ENCODE results near the gene NUTM1.

Gene NUTM1, protein sequence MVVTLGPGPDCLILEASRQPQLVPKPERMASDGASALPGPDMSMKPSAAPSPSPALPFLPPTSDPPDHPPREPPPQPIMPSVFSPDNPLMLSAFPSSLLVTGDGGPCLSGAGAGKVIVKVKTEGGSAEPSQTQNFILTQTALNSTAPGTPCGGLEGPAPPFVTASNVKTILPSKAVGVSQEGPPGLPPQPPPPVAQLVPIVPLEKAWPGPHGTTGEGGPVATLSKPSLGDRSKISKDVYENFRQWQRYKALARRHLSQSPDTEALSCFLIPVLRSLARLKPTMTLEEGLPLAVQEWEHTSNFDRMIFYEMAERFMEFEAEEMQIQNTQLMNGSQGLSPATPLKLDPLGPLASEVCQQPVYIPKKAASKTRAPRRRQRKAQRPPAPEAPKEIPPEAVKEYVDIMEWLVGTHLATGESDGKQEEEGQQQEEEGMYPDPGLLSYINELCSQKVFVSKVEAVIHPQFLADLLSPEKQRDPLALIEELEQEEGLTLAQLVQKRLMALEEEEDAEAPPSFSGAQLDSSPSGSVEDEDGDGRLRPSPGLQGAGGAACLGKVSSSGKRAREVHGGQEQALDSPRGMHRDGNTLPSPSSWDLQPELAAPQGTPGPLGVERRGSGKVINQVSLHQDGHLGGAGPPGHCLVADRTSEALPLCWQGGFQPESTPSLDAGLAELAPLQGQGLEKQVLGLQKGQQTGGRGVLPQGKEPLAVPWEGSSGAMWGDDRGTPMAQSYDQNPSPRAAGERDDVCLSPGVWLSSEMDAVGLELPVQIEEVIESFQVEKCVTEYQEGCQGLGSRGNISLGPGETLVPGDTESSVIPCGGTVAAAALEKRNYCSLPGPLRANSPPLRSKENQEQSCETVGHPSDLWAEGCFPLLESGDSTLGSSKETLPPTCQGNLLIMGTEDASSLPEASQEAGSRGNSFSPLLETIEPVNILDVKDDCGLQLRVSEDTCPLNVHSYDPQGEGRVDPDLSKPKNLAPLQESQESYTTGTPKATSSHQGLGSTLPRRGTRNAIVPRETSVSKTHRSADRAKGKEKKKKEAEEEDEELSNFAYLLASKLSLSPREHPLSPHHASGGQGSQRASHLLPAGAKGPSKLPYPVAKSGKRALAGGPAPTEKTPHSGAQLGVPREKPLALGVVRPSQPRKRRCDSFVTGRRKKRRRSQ

DNA sequence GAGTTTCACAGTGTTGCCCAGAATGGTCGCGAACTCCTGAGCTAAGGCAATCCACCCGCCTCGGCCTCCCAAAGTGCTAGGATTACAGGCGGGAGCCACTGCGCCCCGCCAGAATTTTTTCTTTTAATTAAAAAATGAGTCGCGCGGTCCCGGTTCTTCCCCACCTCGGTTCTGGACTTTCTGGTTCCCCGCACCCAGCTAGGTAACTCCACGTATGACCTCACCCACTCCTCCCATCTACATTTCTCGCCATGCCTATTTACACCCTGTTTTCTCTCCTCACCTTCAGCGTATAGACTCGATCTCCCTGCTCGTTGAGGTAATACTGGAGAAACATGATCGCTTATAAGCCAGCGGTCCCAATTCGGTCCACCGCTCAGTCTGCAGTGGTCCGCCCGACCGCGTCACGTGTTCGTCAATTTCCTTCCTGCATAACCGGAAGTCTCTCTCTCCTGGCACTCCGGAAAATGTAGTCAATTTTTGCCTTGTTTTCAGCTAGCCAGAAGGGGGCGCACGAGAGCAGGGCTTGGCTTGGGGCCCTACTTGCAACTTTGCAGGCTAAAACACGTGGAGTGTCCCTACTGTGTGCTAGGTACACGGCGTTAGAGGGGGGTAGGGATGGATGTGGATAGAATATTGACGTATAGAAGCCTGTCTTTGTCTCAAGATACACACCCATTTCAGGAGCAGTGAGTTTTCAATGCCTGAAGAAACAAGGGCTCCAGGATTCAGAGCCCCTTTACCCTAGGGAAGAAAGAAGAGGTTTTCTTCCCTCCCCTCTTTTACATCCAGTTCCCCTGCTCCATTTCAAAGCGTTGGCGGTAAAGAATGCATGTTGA lies at the start of gene NUTM1, which contains the start of gene NOP10:
Gene NUTM1, plus strand, starts transcription at position 579 of the 839 bp plus-strand sequence. CDS start 382 bp downstream, outside the sequence.
Gene NOP10, minus strand, starts transcription at position 400 of the 839 bp plus-strand sequence. Its CDS starts 63 bp downstream, at position 337.
- peak; percentile 80 for DNase-seq (ENCODE audit: low read depth)

DNA sequence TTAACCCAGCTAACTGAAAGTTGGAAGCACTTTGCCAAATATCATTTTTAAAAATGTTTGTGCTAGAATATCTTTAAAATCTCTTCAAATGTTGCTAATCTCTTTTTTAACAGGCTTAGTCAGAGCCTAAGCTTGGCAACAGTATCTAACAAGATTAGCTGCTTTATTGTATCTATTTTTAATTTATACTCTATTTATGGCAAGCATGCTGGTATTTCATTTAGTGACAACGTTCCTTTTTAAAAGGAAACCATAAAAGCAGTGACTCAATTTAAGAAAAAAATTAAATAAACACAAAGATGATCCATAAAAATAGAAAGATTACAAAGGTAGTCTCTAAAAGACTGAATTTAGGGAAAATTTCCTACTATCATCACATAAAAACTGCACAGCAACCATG lies 46.1 kb upstream of the NUTM1 start:
- DNase-seq (ENCODE audit: low read depth) = no peak

DNA sequence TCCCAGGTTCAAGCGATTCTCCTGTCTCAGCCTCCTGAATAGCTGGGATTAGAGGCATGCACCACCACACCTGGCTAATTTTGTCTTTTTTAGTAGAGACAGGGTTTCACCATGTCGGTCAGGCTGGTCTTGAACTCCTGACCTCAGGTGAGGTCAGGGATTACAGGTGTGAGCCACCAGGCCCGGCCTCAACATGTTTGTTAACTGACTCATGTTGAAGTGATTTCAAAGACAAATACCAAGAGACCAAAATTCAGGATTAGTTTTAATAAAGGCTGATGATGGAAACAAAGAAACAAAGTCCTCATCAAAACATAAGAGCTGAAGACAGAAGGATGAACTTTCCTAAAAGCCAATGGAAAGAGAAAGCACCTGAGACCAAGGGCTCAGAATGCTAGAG lies 42.1 kb upstream of the NUTM1 start:
- no peak for DNase-seq (ENCODE audit: low read depth)

DNA sequence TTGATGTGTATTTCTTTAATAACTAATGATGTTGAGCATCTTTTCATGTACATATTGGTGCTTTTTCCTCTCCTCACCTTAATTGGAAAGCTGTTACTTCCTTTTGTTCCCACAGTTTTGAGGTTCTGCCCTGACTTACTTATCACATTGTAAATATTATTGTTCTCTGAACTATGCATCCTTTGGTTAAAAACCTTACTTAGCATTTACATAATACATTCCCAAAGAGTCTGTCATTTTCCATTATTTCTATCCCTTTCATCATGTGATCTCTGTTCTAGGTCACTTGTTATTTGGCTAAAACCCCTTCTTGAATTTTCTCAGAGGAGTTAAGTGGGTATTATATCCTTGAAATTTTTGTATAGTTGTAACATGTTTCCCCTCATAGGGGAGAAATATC lies 38.5 kb upstream of the NUTM1 start:
- DNase-seq (ENCODE audit: low read depth) = no peak

DNA sequence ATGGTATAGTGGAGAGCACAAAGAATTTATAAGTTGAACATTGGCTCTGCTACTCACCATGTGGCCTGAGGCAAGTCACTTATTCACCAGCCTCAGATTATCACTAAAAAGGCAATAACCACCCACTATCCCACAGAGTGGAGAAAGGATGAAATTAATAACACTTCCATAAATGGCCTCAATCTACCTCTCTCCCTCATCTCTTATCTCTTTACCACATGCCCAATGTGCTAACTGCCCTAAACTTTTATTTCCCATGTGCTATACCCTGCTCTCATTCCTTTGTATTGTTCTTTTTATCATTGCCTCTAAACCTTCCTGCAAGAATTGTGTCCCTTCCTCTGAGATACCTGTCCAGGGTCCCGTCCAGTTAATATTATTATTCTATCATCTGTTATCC lies 31.6 kb upstream of the NUTM1 start:
- no peak for DNase-seq (ENCODE audit: low read depth)

DNA sequence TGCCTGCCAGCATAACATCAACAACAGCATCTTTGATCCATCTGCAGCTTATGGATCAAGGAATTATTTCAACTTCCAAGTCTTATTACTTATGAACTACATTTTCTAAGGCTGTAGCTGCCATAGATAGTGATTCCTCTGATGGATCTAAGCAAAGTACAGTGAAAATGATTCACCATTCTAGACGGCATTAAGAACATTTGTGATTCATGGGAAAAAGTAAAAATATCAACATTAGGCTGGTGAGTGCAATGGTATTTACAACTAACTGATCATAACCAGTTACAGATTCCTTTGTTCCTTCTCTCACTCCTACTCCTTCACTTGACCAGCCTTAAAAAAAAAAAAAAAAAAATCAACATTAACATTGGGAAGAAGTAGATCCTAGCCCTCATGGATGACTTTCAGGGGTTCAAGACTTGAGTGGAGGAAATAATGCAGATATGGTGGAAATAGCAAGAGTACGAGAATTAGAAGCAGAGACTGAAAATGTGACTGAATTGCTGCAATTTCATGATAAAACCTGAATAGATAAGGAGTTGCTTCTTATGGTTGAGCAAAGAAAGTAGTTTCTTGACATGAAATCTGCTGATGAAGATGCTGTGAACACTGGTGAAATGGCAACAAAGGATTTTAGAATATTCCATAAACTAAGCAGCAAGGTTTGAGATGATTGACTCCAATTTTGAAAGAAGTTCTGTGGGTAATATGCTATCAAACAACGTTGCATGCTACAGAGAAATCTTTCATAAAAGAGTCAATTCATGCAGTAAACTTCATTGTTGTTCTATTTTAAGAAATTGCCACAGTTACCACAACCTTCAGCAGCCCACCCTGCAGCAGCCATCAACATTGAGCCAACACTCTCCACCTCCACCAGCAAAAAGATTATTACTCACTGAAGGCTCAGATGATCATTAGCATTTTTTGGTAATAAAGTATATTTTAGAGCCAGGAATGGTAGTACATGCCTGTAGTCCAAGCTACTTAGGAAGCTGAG lies 28.3 kb upstream of the NUTM1 start:
- no peak for DNase-seq (ENCODE audit: low read depth)

DNA sequence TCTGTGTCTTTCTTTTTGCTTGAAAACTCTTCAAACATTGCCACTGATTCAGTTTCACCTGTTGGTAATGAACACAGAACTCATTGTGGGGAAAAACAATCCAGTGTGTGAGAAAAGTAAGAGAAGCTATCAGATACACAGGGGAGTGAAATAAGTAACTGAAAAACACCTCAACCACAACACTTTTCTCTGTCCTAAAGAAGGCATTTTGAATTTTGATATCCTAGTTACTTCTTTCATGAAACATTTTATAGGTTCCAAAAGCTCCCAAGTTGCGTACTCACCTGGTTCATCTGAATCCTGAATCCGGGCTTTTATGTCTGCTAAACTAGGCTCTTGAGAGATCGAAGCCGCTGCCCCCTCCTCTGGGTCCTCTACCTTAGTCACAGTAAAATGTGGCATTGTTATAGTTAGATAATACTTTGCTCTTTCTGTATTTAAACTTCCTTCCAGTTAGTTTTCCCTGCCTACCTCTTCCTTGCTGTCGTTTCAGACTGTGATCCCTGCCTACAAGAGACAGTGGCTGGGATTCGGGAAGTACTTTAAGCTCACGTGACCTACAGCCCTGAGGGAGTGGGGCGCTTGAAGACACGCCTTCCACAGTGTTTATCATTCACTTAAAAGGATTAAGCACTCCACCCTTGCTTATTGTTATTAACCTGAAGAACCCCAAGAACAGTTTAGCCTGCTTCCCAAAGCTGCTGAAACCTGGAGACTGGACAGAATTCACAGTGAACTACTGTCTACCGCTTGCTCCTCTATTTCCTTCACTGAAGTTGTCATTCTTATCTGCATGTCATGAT lies 24.6 kb upstream of the NUTM1 start:
- DNase-seq (ENCODE audit: low read depth) = no peak

DNA sequence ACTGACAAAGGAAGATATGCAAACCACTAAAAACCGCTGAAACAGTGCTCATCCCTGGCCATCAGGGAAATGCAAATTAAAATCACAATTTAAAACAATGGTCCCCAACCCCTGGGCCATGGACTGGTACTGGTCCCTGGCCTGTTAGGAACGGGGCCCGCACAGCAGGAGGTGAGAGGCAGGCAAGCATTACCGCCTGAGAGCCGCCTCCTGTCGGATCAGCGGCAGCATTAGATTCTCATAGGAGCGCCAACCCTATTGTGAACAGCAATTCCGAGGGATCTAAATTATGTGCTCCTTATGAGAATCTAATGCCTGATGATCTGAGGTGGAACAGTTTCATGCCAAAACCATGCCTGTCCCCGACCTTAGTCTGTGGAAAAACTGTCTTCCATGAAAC lies 19.9 kb upstream of the NUTM1 start:
- DNase-seq (ENCODE audit: low read depth) = no peak

DNA sequence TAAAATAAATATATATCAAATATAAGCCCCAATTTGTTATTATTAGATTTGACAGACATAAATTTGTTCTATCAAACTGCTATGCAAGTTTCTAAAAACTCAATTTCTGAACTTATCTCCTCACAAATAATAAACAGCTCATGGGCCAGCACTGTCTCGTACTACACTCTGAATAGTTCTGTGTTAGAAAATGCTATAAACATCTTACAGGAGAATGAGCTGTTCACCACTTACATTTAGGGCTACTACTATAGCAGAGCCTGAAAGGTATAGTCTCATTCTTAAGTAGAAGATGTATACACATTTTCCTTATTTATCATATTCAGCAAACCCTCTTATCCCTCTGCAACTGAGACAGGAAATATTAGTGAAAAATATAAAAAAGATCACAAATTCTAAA lies 18.2 kb upstream of the NUTM1 start:
- DNase-seq (ENCODE audit: low read depth) = no peak

DNA sequence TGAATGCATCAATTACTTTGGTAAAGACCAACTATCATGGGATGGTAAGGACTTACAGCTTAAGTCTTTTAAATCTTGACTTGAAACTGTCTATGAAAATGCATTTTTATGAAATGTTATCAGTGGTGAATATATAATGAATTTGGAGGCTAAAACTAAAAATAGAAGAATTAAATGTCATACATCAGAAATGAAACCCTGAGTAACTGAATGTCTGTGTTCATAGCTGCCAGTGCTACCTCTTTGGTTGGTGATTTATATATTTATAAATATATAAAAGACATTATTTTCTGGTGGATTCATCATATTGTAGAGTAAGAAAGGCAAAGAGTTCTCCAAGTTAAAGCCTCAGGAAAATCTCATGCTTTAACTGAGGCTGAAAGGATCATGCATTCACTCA lies 17.7 kb upstream of the NUTM1 start:
- no peak for DNase-seq (ENCODE audit: low read depth)

DNA sequence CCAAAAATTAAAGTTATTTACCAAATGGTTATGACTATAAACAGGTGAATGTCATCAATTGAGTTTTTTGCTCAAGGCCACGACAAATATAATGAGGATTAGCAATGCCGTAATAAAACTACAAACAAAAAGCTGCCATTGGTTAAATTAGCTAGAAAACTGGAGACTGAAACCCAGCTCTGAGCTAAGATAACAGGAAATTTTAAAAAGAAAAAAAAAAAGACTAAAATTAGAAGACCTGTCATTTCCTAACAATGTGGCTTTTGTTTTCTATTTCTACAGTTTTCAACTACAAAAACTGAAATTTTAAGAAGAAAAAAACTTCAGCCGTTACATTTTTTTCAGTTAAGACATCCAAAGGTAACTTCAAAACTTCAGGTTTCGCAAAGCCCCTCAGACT lies 15.2 kb upstream of the NUTM1 start:
- DNase-seq (ENCODE audit: low read depth) = no peak

DNA sequence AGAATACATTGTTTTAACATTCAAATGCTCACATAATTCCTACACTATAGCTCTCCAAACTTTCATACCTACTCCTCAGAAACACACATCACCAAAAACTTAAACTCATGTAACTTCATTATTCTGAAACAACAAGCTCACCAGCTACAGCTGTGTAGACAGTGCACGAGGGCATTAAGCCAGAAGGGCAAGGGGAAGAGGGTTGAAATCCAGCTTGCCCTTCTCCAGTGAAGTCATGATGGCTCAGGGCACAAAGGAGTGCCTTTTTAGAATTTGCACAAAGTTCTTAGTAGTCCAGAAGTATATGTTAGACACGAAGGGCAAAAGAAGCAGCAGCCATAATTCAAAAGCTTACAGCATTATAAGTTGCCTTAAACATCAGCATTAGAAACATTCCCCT lies 14.1 kb upstream of the NUTM1 start:
- DNase-seq (ENCODE audit: low read depth) = no peak

DNA sequence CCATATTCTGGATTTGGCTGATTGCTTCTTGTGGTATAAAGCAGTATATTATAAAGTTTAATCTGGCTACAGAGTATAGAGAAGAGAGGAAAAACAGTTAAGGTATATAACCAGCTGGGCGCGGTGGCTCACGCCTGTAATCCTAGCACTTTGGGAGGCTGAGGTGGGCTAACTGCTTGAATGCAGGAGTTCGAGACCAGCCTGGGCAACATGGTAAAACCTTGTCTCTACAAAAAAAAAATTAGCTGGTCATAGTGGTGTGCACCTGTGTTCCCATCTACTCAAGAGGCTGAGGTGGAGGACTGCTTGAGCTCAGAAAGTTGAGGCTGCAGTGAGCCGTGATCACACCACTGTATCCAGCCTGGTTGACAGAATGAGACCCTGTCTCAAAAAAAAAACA lies 12.8 kb upstream of the NUTM1 start:
- DNase-seq (ENCODE audit: low read depth) = no peak

DNA sequence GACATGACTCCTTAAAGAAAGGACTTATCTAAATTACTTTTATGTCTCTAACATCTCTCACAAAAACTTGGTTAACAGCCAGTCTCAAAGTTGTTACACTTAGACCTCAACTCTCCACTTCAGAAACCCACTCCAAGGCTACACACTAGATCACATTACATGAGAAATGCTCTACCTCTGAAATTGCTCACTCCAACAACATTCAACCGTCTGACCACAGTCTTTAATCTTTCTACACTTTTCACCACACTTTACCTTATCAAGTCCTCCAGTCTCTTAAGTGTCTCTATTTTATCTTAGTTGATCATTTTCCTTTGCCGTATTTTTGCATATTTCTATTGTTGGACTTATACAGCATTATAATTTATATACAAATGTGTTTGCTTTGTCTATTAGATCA lies 11.3 kb upstream of the NUTM1 start:
- no peak for DNase-seq (ENCODE audit: low read depth)

DNA sequence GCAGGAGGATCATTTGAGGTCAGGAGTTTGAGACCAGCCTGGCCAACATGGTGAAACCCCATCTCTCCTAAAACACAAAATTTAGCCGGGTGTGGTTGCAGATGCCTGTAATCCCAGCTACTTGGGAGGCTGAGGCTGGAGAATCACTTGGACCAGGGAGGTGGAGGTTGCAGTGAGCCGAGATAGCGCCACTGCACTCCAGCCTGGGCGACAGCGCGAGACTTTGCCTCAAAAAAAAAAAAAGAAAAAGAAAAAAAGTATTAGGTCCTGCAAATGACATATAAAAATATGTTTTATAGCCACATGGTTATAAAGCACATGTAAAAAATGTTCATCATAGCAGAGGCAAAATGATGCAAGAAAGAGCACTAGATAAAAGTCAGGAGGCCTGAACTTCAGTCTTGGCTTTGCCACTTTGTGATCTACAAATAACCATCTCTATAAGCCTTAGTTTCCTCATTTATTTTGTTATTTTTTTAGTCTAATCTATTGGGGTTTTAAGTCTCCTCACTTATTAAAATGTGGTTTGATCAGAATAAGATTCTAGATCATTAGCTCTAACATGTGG lies 10.5 kb upstream of the NUTM1 start:
- DNase-seq (ENCODE audit: low read depth) = no peak

DNA sequence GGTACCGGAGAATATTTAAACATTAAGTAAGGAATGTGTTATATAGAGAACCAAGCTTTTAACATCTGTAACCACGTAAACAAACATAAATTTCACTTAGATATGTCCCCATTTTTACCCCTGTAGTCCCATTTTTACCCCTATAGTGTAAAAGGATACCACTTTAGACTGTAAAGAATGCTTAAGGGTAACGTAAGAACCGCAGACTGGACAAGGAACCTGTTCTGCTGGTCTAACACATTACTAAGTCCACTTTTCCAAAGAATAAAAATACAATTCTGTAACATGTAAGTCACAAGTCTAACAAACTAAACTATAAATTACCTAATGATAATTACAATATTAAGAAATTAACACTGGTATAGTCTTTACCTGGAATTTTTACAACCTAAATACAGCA lies 8.4 kb upstream of the NUTM1 start:
- DNase-seq (ENCODE audit: low read depth) = no peak

DNA sequence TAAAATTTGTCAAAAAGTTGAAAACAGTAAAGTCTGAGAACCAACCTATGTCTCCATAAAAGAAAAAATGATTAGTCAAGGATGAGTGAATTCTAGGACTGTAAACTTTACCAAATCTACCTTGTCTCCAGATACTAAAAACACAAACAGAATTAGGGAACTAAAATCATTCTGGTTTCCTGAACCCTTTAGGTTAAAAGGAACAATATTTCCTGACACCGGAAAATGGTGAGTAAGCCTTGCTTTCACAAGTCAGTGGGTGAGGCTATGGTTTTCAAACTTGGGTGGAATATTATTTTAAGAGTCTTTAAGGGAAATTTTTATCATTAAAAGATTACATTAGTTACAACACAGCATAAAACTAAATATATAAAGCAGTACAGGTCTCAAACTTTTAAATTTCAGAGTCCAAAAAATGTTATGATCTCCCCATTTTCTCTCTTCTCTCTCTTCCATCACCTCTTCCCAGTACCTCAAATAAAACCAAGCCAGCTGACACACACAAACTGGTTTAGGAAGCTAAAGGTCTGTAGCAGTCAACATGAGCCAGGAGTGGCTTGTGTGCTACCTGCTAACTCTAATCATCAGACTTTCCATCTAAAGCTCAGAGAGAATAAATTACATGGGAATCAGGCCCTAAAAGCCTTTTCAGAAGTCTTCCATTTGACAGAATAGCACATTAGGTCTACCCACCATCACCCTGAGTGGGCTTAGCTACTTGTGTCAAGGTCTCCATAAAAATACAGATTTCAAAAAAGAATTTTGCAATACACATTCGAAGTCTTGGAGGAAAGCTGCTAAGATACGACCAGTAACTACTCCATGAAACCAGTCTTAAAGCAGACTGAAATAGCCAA lies 7.7 kb upstream of the NUTM1 start:
- DNase-seq (ENCODE audit: low read depth) = no peak
